GM21528 (cell line): ENCODE data around the gene PCBP3.

Experiments used
- ATAC-seq: cut with Tn5 transposase; IDR thresholded peaks from one replicate; pipeline ENCODE4 v1.9.1; 2021; ENCODE audit warnings: mild to moderate bottlenecking, moderate library complexity; ENCODE audit not compliant: unreplicated experiment, low FRiP score

PCBP3 gene

DNA sequence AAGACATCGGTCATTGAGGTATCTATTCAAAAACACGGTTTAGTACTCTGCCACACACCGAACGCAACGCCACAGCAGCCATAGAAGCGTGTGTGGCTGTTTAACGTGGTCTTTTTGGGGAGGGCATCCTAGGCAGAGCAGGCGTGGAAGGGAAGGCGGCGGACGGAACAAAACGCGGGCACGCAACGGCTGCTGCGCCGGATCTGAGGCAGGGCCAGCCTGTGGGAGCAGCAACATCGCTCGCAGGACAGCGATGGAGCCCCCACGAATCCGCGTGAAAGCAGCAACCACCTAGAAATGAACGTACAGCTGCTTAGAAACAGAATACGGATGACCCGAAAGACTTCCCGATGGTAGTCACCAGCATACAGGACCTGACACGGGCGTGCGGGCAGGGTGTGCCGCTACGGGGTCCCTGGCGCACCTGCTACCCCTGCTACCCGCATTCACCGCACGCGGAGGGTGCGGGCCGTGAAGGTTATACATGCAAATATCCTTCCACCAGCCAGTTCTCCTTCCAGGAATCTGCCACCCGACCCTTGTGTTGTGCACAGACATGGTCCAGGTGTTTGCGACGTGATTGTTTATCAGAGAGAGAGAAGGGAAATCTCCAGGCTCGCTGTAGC is 223.6 kb downstream of the PCBP3 start:
- no peak for ATAC-seq

DNA sequence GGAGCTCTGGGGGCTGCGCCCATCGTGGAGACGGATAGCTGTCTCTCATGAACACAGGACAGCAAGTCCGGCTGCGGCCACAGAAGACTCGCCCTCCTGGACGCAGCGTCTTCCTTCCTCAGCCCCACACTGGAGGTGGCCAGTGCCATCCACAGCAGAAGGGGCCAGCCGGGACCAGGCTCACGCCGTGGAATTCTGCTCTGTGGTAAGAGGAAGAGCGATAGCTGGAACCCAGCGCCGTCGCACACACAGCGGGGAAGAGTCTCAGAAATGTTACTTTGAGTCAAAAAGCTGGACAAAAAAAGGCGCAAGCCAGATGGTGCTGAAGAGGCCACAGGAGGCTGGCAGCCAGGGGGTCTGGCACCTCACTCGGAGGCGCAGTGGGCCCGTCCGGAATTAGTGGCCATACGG is 224.2 kb downstream of the PCBP3 start:
- ATAC-seq, result no peak

DNA sequence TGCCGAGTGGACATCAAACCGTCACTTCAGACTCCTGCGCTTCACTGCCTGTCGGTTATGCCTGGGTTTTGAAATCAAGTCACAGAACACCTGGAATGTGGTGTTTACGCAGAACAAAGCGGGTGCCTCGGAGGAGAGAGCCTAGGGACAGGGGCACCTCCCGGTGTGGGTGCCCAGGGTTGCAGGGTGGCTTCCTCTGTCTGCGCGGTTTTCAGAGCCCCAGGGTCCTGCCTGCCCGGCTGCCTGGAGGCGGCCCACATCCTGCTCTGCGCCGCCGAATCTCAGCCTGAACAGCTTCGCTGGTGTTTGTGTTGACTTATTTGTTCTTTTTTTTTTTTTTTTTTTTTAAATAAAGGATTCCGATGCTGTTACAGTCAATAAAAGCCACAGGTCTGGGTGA is 224.6 kb downstream of the PCBP3 start:
- ATAC-seq, result no peak

DNA sequence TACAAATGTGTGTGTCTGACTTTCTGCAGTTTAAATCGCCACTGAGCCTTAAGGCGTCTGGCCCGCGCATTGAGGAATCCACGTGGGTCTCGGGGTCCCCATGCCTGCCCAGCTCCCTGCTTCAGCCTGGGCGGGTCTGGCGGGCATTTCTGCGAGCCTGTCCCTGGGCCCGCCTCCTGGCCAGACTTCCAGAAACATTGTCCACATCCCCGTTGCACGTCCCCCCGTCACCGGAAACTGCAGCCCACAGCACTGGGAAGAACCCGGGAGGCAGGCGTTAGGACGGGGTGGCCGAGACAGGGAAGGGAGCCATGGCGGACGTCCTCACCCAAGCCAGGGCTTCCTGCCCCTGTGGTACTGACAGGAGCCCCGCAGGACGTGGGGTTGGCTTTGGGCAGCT is 225.0 kb downstream of the PCBP3 start:
- no peak for ATAC-seq

DNA sequence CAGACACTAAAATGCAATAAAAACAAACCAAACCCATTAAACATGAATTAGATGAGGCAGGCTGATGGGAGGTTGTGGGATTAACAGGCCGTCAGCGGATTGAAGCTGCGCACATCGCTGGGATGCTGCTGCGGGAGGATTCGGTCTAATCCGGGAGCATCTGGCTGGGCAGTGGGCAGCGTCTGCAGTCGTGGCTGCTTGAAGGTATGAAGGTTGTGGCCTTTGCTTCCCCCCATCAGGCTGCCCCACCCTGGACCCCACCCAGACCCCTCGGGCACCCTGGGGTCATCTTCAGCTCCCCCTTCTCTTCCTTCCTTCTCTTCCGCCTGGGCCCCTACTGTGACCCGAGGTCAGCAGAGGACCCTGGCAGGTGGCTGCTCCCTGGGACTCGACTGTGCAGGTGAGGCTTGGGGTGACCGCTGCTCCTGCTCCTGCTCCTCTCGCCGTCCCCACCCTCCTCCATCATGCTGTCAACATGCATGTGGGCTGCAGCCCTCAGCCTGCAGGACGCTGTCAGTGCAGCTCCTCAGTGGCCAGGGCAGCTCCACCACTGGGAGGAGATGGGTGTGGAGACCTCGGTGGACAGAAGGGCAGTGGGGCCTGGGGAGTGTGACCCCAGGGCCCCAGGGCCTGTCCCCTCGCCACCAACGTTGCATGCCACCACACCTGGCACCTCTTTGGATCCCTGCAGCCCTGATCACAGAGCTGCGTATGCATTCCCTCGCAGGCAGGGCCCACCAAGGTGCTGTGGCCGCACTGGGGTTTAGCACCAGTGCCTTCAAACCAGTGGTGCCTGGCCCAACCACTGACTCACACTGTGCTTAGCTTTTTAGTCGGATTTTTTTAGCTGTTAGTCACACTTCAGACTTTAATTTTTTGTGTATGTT is 225.8 kb downstream of the PCBP3 start:
- no peak for ATAC-seq

DNA sequence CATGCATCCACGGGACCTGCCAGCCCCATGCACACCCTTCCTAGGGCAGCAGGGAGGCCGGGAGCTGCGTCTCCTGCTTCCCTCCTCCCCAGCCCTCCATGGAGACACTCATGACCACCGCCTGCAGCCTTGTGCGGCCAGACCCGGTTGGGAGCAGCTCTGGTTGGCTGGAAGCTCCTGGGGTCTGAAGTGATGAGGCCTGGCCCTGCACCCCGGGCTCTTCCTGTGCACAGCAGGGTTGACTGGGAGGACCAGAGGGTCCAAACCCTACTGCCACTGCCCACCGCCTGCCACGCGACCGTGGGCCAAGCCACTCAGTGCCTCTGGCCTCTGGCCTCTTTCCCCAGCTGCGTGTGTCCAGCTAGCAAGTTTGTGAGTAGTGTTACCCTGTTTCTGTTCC is 226.9 kb downstream of the PCBP3 start:
- ATAC-seq, result no peak

DNA sequence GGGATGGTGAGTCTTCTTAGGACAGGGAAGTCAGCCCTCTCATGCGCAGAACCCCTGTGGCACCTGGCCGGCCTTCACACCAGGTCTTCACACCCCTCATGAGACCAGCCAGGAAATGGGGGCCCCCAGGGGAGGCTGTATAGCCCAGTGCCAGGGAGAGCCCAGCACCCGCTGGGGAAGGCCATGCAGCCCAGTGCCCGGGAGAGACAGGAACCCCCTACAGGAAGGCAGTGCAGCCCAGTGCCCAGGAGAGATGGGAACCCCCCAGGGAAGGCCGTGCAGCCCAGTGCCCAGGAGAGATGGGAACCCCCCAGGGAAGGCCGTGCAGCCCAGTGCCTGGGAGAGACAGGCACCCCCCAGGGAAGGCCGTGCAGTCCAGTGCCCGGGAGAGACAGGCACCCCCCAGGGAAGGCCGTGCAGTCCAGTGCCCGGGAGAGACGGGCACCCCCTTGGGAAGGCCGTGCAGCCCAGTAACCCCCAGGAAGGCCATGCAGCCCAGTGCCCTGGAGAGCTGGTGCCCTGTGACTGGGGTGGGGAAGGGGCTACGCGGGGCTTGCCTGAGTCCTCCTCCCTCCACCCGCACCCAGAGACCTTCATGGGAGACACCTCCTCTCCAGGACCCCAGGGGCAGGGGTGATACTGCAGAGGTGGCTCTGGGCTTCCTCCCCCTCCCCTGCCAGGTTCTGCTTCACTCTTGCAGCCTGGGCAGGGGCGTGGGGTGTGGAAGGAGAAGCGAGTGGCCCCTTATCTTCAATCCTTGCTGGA is 227.5 kb downstream of the PCBP3 start:
- ATAC-seq, result no peak

DNA sequence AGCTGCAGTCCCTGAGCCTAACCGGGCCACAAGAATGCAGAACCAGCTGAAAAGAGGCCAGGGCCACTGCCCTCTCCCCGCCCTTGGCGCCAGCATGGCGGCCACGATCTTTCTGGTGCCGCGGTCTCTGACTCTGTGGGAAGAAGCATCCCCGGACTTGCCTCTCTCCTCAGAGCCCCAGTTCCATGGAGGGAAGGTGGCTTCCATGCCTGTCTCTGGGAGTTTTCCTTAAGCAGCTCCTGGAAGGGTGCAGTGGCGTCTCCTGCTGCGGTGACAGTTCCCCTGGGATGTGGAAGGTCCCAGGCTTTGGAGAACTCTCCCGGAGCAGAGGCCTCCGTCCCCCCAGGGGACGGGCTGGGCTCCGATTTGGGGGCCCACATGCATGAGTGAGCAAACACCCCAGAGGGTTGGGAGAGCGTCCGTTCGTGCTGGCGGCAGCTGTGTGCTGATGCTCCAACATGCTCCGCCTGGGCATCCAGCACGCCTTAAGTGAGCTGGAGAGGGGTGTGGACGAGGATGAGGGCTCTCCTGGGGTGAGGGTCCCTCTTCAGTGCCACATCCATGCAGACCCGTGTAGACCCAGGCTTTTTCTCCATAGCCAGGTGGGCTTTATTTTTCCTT is 228.2 kb downstream of the PCBP3 start:
- ATAC-seq, result no peak

DNA sequence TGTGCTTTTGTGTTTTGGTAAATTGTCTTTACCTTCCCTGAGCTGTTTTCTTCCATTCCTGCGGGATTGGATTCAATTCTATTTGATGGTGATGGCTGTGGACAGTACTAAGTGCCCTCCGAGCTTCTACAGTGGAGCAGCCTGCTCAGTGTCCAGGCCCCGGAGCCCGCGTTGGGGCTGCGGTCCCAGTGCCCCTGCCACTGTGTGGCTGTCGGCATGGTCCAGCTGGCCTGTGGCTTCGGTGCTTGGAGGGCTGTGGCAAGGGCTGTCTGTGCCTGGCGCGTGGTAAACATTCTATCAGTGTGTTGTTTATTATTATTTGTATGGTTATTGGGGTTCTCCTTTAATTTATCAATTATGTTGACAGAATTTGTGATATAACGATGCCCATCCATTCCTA is 228.9 kb downstream of the PCBP3 start:
- no peak for ATAC-seq

DNA sequence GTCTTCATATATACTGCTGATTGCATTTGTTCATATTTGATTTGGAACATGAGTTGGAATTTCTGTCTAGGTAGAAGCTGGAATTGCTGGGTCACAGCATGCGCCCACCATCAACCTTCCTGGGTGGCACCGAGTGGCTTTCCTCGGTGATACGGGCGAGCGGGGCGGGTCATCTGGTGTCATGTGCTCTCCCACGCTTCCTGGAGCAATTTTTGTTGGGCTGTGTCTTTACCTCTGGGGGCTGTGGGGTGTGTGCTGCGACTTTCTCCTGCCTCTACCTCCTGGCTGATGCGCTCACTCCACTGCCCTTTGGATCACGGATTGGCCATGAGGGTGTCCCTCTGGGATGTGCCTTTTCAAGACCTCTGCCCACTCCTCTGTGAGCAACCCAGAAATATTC is 229.4 kb downstream of the PCBP3 start:
- no peak for ATAC-seq

DNA sequence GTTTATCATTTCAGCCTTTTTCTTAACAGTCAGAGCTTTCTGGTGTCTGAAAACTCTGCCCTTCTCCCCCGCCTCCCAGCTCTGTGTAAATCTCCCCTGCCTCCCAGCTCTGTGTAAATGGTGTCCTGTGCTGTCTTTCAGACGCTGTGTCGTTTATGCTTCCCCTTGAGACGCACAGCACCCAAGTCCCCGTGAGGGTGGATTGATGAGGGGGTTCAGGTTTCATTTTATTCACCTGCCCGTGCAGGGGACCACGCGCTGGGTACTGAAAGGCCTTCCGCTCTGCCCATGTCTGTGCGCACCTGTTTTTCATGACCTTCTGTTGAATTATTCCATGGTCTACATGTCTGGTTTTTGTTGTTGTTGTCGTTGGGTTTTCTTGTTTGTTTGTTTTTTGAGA is 229.9 kb downstream of the PCBP3 start:
- ATAC-seq, result no peak

DNA sequence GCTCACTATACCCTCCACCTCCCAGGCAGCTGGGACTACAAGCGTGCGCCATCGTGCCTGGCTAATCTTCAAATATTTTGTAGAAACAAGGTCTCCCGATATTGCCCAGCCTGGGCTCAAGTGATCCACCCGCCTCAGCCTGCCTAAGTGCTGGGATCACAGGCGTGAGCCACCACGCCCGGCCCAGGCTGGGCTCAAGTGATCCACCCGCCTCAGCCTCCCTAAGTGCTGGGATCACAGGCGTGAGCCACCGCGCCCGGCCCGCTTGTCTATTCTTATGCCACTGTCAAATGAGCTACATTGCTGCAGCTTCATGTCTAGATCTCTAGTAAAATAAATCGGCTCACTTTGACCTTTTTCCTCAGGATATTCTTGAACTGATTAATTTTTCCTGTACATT is 230.3 kb downstream of the PCBP3 start:
- ATAC-seq, result no peak

DNA sequence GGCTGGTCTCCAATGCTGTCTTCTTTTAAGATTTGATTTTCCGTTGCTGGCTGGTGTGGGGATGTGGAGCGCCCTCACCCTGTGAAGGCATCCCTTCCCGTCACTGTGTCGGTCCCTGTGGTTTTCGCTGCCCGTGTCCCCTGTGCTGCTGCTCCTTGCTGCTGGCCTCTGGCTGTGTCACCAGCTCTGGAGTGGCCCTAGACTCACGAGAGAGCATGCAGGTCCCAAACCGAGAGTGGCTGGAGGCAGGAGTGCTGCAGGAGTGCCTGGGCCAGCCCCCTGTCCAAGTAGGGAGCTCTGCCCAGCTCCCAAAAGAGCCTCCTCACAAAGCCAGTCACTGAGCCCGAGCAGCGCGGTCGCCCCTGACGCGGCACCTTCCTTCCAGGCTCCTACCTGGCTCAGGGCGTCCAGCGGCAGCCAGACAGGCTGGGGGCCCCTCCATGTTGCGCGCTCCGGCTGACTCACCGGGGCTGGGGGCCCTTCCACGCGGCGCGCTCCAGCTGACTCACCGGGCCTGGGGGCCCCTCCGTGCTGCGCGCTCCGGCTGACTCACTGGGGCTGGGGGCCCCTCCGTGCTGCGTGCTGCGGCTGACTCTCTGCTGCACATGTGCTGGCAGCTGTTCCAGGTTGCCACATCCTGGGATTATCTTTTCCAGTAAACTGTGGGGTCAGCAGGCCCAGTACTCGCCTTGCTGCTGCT is 231.3 kb downstream of the PCBP3 start:
- ATAC-seq, result no peak

DNA sequence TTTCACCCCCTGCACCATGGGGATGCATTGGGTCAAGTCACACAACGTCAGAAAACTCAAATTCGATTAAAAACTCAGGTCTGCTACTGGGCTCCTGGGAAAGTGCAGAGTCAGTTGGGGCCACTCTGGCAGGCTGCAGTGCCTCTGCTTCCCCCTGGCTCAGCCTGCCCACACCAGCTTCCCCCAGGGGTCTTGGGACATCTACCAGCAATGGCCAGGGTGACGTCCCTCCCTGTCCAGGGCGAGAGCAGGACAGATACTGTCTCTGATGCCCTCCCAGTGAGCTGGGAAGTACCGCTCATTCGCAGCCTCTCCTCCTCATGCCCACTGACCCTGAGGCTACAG is 231.9 kb downstream of the PCBP3 start:
- ATAC-seq, result no peak

DNA sequence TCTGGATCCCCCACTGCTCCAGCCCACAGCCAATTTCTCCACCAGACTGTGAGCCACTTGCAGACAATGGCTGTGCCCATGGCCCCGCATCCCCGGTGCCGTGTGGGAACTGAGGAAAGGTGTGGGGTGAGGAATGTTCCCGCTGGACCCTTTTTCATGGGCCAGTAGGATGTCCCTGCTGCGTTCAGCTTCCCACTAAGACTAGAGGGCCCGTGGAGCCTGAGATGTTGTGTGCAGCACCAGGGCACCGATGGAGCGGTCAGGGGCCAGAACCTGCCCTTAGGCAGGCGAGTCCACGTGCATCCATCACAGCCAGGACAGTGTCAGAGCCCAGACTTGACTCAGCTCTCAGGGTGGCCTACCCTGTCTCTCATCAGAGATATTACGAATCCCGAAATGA is 232.4 kb downstream of the PCBP3 start:
- no peak for ATAC-seq

DNA sequence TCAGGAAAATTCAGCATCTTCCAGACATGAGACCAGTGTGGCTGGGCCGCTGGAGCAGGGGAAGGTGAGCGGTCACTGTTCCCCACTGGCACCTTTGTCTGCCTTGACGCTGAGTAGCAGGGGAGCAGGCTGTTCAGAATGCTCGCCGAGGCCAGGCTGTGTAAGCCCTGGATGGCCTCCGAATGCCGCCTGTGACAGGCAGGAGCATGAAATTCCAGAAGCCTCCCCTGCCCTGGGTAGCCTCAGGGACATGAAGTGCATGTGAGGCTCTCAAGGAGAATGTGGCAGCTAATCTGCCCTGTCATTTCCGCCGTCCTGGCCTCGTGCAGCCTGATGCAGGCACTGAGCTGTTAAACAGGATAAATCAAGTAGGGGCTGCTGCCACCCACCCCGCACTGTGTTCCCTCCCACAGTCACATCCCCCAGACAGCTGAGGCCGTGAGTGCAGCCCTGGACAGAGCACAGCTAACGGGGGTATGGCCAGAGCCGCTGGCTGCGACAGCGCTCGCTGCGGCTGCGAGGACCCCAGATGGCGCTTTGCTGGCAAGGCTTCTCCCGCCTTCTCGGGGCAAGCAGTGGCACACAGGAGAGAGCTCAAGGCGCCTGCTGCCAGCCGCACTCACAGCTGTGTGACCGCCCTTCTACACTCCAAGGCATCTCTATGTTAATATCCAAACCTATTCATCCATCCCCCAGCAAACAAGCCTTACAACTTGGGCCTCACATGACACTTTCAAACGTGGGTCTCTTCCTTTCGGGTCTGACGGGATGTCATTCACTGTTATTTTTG is 233.1 kb downstream of the PCBP3 start:
- ATAC-seq, result no peak

DNA sequence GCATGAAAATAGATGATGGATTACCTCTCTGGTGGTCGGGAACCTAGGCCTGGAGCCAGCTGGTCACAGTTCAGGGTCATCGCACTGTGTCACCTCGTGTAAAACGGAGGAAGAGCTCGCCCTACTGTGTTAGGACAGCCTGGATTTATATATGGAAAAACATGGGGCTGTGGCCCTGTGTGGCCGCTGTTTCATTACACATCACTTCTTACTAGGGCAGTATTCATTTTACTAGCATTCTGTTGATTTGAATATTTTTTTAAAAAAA is 233.6 kb downstream of the PCBP3 start:
- ATAC-seq, result no peak

DNA sequence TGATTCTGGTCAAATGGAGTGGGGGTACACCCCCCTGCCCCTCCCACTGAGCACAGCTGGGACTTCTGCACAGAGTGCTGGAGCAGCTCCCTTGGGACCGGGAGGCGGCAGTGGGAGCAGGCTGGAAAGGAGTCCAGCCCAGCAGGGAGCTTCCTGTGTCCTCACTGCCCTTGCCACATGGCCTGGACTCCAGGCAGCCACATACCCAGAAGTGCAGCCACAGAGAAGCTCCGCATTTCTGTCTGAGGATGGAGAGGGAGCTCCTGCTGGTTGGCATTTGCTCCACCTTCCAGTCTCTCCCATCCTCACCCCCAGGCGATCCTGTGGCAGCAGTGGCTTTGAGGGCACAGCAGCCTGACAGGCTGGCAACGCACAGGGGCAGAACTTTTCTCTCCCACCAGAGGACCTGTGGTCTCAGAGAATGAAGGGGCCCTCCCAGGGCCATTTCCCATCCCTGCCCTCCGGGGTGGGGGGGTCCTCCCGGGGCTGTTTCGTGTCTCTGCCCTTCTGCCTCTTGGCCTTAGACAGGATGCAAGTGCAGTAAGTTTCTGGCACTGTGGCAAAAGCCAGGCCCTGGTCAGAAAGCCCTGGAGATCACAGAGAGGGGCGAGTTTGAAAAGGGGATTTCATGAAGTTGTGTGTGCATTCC is 234.4 kb downstream of the PCBP3 start:
- ATAC-seq, result no peak
